ENCODE measurements around the gene RNF32. TPM values are rescaled to one million over a fixed set of nuclear protein-coding genes. Genes with fewer than 3 reads are reported as not detected.

RNF32 gene
- total and polyA plus RNA-seq, 2 of the 13 experiments (the other 11 are each of a cell fraction or from before 2014, with no cell fraction given) = not detected

DNA sequence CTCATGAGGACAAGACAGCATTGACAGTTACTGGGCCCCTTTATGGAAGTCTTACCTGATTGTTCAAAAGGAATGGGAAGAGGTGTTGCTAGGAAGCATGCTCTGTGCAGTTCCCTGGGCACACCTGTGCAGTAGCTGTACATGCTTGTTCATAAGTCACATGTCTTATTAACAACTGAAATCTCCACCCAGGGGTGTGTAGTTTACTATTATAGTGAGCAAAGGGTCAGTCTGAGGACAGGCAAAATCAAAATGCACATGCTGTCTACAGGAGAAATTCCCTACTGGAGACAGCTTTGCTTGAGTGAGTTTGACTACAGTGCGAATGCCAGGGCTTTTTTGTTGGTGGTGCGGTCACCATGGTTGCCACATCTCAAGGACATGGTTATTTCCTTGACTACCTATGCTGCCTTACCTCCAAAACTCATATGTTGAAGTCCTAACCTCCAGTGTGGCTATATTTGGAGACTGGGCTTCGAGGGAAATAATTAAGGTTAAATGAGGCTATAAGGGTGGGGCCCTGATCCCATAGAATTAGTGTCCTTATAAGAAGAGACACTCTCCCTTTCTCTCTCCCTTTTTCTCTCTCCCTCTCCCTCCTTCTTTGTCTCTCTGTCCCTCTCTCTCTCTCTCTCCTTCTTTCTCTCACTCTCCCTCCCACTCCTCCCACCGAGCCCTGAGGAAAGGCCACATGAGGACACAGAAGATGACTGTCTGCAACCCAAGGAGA is 48.3 kb upstream of the RNF32 start:
- H3K4me1 ChIP-seq (ENCODE audit: insufficient read depth, low read length) = peaks cover 28% of the 10 kb centered on the region
- no peak overlapping the region for H3K27ac ChIP-seq (ENCODE audit: extremely low read length, insufficient read depth, low read length)
- in situ Hi-C loops (cut with HindIII; ENCODE audit: extremely low pct_ligation_motif_present, low pct_unique_long_range_greater_than_20kb) = no loop called here
- CTCF ChIA-PET (ENCODE audit: low intra/inter-chr PET ratio, low total read pairs) = no interaction called here
- no TSS peak for BruUV-seq (replicated peaks)
- FAIRE-seq (no peak), DNase-seq (ENCODE audit: low spot score) (no peak), ATAC-seq (no peak)
- H3K27me3 ChIP-seq (ENCODE audit: control insufficient read depth in 1 of 2, insufficient read depth in 2 of 2, low read length in 2 of 2) = no peaks in the 10 kb centered on the region
- peaks cover 20% of the 10 kb centered on the region for H3K9me3 ChIP-seq (ENCODE audit: low read length)
- no peak for TF ChIP-seq ZNF883 (CRISPR knock-in tag; IDR thresholded peaks at IDR 0.05; ENCODE audit: not compliant biosample characterization)
- no peak for TF ChIP-seq BCL6 (CRISPR knock-in tag; IDR thresholded peaks at IDR 0.05)
- no peak for TF ChIP-seq HOXA7 (CRISPR knock-in tag; IDR thresholded peaks at IDR 0.05)
- TF ChIP-seq ADNP (CRISPR knock-in tag; IDR thresholded peaks at IDR 0.05) = no peak
- peak; percentile 99 for TF ChIP-seq ZNF264 (CRISPR knock-in tag; IDR thresholded peaks at IDR 0.05)
- TF ChIP-seq MXD4 (CRISPR knock-in tag; IDR thresholded peaks at IDR 0.05) = no peak
- no peak for TF ChIP-seq GLI4 (CRISPR knock-in tag; IDR thresholded peaks at IDR 0.05; ENCODE audit: borderline replicate concordance)
- intact Hi-C loops (cut with micrococcal nuclease; ENCODE audit: unreplicated experiment) = no loop called here
- no peaks in the 10 kb centered on the region for H3K36me3 ChIP-seq (replicated peaks in 1 of 2; ENCODE audit: control insufficient read depth in 1 of 2, insufficient read depth in 2 of 2, low read length in 2 of 2)
- POLR2A ChIA-PET = interaction anchor here (1.0 kb wide), 1 partner anchor 23 kb away, joined by 3 read pairs; no protein-coding TSS in a partner anchor
- no peak overlapping the region for H3K4me3 ChIP-seq (replicated peaks in 1 of 3; ENCODE audit: insufficient read depth in 1 of 3, low read depth in 2 of 3, low read length in 3 of 3)
- H2AFZ ChIP-seq (ENCODE audit: low read length) = no peak overlapping the region
- no peak overlapping the region for H3K9ac ChIP-seq (ENCODE audit: insufficient read depth, low read depth, low read length)
- H3K4me2 ChIP-seq (ENCODE audit: low read depth, low read length) = no peak overlapping the region
- H3K79me2 ChIP-seq (ENCODE audit: insufficient read depth, low read length) = no peaks in the 10 kb centered on the region
- 94% methylated on average over 4 of the region's 4 CpGs for WGBS (ENCODE audit: low lambda C conversion rate)
- H4K20me1 ChIP-seq (ENCODE audit: insufficient read depth, low read length) = no peaks in the 10 kb centered on the region

DNA sequence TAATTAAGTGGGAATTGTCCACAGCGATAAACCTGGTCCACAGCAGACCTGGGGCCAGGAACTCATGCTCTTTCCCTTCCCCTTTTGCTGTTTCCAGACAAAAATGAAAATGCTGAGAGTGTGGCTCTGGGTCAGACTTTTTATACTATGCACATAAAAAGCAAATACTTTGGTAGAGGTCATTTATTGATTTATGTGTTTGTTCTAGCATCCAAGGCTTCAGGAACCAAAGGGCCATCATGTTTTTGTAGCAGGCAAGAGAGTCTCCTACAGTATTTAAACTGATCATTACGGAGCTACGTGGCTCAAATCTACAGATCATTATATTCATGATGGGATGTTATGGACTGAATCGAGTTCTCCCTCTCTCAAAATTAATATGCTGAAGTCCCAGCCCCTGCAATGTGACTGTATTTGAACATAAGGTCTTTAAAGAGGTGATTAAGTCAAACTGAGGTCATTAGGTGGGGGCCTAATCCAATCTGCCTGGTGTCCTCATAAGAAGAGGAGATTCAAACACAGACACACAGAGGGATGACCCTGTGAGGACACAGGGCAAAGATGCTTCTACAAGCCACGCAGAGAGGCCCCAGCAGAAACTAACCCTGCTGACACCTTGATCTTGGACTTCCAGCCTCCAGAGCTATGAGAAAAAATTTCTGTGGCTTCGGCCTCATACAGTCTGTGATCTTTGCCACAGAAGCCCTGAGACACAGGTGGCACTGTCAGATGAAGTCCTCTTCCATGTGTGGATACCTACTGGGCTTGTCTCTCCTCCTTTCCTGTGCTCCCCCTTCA is 46.1 kb upstream of the RNF32 start:
- no peaks in the 10 kb centered on the region for H3K36me3 ChIP-seq (replicated peaks in 1 of 2; ENCODE audit: control insufficient read depth in 1 of 2, insufficient read depth in 2 of 2, low read length in 2 of 2)
- no peak overlapping the region for H3K9ac ChIP-seq (ENCODE audit: insufficient read depth, low read depth, low read length)
- no peak overlapping the region for H3K4me3 ChIP-seq (replicated peaks in 1 of 3; ENCODE audit: insufficient read depth in 1 of 3, low read depth in 2 of 3, low read length in 3 of 3)
- no peaks in the 10 kb centered on the region for H3K79me2 ChIP-seq (ENCODE audit: insufficient read depth, low read length)
- FAIRE-seq (no peak), ATAC-seq (peak; percentile 53), DNase-seq (ENCODE audit: low spot score) (no peak)
- WGBS (ENCODE audit: low lambda C conversion rate) = 85% methylated on average over 6 of the region's 6 CpGs
- H3K27me3 ChIP-seq (ENCODE audit: control insufficient read depth in 1 of 2, insufficient read depth in 2 of 2, low read length in 2 of 2) = no peaks in the 10 kb centered on the region
- no peak overlapping the region for H2AFZ ChIP-seq (ENCODE audit: low read length)
- H3K4me1 ChIP-seq (ENCODE audit: insufficient read depth, low read length) = peaks cover 28% of the 10 kb centered on the region
- peak overlapping the region; percentile 21 for H3K27ac ChIP-seq (ENCODE audit: extremely low read length, insufficient read depth, low read length)
- H4K20me1 ChIP-seq (ENCODE audit: insufficient read depth, low read length) = no peaks in the 10 kb centered on the region
- CTCF ChIA-PET (ENCODE audit: low intra/inter-chr PET ratio, low total read pairs) = no interaction called here
- intact Hi-C loops (cut with micrococcal nuclease; ENCODE audit: unreplicated experiment) = no loop called here
- BruUV-seq (replicated peaks) = no TSS peak
- POLR2A ChIA-PET = interaction anchor here (0.9 to 1.2 kb wide), 4 partner anchors 9 to 24 kb away, joined by 3 read pairs; no protein-coding TSS in a partner anchor
- in situ Hi-C loops (cut with HindIII; ENCODE audit: extremely low pct_ligation_motif_present, low pct_unique_long_range_greater_than_20kb) = no loop called here
- peaks cover 20% of the 10 kb centered on the region for H3K9me3 ChIP-seq (ENCODE audit: low read length)
- H3K4me2 ChIP-seq (ENCODE audit: low read depth, low read length) = no peak overlapping the region
- TF ChIP-seq, protein P1, sequence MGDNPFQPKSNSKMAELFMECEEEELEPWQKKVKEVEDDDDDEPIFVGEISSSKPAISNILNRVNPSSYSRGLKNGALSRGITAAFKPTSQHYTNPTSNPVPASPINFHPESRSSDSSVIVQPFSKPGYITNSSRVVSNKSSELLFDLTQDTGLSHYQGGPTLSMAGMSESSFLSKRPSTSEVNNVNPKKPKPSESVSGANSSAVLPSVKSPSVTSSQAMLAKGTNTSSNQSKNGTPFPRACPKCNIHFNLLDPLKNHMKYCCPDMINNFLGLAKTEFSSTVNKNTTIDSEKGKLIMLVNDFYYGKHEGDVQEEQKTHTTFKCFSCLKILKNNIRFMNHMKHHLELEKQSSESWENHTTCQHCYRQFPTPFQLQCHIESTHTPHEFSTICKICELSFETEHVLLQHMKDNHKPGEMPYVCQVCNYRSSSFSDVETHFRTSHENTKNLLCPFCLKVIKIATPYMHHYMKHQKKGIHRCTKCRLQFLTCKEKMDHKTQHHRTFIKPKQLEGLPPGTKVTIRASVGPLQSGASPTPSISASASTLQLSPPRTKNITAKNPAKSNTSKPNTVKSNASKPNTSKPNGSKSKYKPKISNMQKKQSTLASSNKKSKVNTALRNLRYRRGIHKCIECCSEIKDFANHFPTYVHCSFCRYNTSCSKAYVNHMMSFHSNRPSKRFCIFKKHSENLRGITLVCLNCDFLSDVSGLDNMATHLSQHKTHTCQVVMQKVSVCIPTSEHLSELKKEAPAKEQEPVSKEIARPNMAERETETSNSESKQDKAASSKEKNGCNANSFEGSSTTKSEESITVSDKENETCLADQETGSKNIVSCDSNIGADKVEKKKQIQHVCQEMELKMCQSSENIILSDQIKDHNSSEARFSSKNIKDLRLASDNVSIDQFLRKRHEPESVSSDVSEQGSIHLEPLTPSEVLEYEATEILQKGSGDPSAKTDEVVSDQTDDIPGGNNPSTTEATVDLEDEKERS (CRISPR knock-in tag; IDR thresholded peaks at IDR 0.05) = peak; percentile 81; the same call in 1 of the 2 replicates
- TF ChIP-seq ZNF329 (CRISPR knock-in tag; IDR thresholded peaks at IDR 0.05; ENCODE audit: low read depth) = no peak
- 0 out of 2 replicates have a peak, but pooled peaks have one; percentile 39 for TF ChIP-seq ZMYM3 (CRISPR knock-in tag; IDR thresholded peaks at IDR 0.05)

All from HepG2 (cell line).